GM23338 (cell line): ENCODE data around the gene CTRB1.

Experiments used
- CREB1 ChIP-seq: fragments of 250-450 bp; sonication (Bioruptor Pico); IDR thresholded peaks from 2 replicates; pipeline ENCODE4 v1.5.0; 2020; ENCODE audit warnings: low read depth, mild to moderate bottlenecking, moderate library complexity
- EZH2 ChIP-seq: fragments of 200-600 bp; sonication (generic); IDR thresholded peaks from one replicate; pipeline ENCODE4 v1.8.0; 2017; ENCODE audit warnings: antibody characterized with exemption, mild to moderate bottlenecking, low read depth; ENCODE audit not compliant: unreplicated experiment
- EZH2phosphoT487 ChIP-seq: fragments of 200-600 bp; sonication (generic); IDR thresholded peaks from one replicate; pipeline ENCODE4 v1.8.1; 2018; ENCODE audit warnings: antibody characterized with exemption; ENCODE audit not compliant: unreplicated experiment
- JUNB ChIP-seq: IDR thresholded peaks from one replicate; pipeline ENCODE4 v1.6.1; 2016; ENCODE audit warnings: antibody characterized with exemption; ENCODE audit not compliant: unreplicated experiment
- POLR2AphosphoS5 ChIP-seq: IDR thresholded peaks from 2 replicates; pipeline ENCODE4 v1.6.1; 2016; ENCODE audit warnings: antibody characterized with exemption, low read depth
- ZNF114 ChIP-seq: fragments of 250-450 bp; sonication (Bioruptor Pico); IDR thresholded peaks from 2 replicates; pipeline ENCODE4 v1.5.0; 2020; ENCODE audit warnings: mild to moderate bottlenecking, moderate library complexity
- ZNF331 ChIP-seq: fragments of 250-450 bp; sonication (Bioruptor Pico); IDR thresholded peaks from 2 replicates; pipeline ENCODE4 v1.5.0; 2020; ENCODE audit warnings: low read depth, mild to moderate bottlenecking, moderate library complexity
- TF ChIP-seq, protein P1 (sequence below), 2 experiments: fragments of 200-600 bp in 1 of 2; sonication (generic) in 1 of 2; conservative IDR thresholded peaks; 2 replicates each; pipeline versions ENCODE4 v1.5.1 to v1.6.1; 2016 to 2017; ENCODE audit warnings: antibody characterized with exemption in 2 of 2, low read depth in 2 of 2, mild to moderate bottlenecking in 2 of 2, moderate library complexity in 1 of 2
- TF ChIP-seq, protein P2 (sequence below): IDR thresholded peaks from one replicate; pipeline ENCODE4 v1.6.1; 2018; ENCODE audit warnings: antibody characterized with exemption; ENCODE audit not compliant: unreplicated experiment
- TF ChIP-seq, protein P3 (sequence below): IDR thresholded peaks from 2 replicates; pipeline ENCODE4 v1.6.1; 2016; ENCODE audit warnings: antibody characterized with exemption

DNA sequence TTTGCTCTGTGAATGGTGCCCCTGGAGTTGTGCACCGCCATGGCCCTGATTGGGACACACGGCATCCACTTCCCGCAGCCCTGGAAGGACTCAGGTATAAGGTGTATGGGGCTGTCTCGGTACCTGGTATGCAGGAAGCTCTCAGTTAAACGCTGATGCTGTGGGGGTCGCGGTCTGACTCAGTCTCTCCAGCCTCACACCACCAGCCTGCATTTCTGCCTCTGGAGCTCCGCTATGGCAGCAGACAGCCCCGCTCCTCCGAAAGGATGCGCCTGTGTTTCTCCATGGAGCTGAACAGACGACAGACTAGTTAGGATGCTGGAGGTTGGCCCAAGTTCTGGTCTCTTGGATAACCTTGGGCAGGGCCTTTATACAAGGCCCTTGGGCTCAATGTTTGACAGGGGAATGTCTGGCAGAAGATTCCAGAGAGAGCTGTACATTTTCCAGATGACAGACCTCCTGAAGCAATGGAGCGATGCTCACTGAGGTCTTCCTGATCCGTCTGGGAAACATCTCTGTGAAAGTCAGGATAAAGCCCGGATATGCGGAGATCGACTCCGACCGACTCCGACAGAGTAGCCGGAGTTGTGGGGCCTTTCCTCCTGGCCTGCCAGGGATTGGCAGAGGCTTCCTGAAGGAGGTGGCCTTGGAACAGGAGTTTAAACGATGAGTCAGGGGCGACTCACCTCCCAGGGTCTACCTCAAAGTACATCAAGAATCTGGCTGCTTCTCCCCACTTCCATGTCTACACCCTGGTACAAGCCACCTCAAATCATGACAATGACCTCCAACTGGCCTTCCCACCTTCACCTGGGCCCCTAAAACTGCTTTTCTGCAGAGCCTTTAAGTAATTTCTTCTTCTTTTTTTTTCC lies 54.5 kb downstream of the CTRB1 start:
- TF ChIP-seq, protein P1, sequence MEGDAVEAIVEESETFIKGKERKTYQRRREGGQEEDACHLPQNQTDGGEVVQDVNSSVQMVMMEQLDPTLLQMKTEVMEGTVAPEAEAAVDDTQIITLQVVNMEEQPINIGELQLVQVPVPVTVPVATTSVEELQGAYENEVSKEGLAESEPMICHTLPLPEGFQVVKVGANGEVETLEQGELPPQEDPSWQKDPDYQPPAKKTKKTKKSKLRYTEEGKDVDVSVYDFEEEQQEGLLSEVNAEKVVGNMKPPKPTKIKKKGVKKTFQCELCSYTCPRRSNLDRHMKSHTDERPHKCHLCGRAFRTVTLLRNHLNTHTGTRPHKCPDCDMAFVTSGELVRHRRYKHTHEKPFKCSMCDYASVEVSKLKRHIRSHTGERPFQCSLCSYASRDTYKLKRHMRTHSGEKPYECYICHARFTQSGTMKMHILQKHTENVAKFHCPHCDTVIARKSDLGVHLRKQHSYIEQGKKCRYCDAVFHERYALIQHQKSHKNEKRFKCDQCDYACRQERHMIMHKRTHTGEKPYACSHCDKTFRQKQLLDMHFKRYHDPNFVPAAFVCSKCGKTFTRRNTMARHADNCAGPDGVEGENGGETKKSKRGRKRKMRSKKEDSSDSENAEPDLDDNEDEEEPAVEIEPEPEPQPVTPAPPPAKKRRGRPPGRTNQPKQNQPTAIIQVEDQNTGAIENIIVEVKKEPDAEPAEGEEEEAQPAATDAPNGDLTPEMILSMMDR (conservative IDR thresholded peaks at IDR 0.05; ENCODE audit: low read depth in 2 of 2), result no peak
- TF ChIP-seq EZH2 (no peak), POLR2AphosphoS5 (no peak), ZNF114 (CRISPR knock-in tag) (no peak), ZNF331 (no peak), EZH2phosphoT487 (no peak), CREB1 (no peak), JUNB (no peak)
- TF ChIP-seq, protein P2, sequence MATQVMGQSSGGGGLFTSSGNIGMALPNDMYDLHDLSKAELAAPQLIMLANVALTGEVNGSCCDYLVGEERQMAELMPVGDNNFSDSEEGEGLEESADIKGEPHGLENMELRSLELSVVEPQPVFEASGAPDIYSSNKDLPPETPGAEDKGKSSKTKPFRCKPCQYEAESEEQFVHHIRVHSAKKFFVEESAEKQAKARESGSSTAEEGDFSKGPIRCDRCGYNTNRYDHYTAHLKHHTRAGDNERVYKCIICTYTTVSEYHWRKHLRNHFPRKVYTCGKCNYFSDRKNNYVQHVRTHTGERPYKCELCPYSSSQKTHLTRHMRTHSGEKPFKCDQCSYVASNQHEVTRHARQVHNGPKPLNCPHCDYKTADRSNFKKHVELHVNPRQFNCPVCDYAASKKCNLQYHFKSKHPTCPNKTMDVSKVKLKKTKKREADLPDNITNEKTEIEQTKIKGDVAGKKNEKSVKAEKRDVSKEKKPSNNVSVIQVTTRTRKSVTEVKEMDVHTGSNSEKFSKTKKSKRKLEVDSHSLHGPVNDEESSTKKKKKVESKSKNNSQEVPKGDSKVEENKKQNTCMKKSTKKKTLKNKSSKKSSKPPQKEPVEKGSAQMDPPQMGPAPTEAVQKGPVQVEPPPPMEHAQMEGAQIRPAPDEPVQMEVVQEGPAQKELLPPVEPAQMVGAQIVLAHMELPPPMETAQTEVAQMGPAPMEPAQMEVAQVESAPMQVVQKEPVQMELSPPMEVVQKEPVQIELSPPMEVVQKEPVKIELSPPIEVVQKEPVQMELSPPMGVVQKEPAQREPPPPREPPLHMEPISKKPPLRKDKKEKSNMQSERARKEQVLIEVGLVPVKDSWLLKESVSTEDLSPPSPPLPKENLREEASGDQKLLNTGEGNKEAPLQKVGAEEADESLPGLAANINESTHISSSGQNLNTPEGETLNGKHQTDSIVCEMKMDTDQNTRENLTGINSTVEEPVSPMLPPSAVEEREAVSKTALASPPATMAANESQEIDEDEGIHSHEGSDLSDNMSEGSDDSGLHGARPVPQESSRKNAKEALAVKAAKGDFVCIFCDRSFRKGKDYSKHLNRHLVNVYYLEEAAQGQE, result no peak
- TF ChIP-seq, protein P3, sequence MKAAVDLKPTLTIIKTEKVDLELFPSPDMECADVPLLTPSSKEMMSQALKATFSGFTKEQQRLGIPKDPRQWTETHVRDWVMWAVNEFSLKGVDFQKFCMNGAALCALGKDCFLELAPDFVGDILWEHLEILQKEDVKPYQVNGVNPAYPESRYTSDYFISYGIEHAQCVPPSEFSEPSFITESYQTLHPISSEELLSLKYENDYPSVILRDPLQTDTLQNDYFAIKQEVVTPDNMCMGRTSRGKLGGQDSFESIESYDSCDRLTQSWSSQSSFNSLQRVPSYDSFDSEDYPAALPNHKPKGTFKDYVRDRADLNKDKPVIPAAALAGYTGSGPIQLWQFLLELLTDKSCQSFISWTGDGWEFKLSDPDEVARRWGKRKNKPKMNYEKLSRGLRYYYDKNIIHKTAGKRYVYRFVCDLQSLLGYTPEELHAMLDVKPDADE, result no peak
